Measurements from ENCODE around the gene CHST8. TPM values are rescaled to one million over a fixed set of nuclear protein-coding genes. Genes with fewer than 3 reads are reported as not detected.

The CHST8 gene
- total and polyA plus RNA-seq, 8 donors: 0.23 to 25.5 TPM; not detected in 6

- 64 to 75% (median 74%) methylated on average over 6 to 12 of the region's 12 CpGs for WGBS, 5 donors
- H3K27me3 ChIP-seq: peaks cover 7 to 72% (median 37%) of the 10 kb centered on the region in 3 donors
- H3K4me1 ChIP-seq: no peaks in the 10 kb centered on the region
- no peak for TF ChIP-seq POLR2AphosphoS5 (IDR thresholded peaks at IDR 0.05)
- no peak for TF ChIP-seq EP300 (IDR thresholded peaks at IDR 0.05)
- no peak for TF ChIP-seq POLR2A (IDR thresholded peaks at IDR 0.05)
- no peak for TF ChIP-seq CTCF (IDR thresholded peaks at IDR 0.05)
- H3K4me3 ChIP-seq: no peak overlapping the region
- H3K27ac ChIP-seq: no peak overlapping the region
- no peaks in the 10 kb centered on the region for H3K36me3 ChIP-seq
- no peaks in the 10 kb centered on the region for H3K9me3 ChIP-seq
- intact Hi-C loops (cut with DNase I; ENCODE audit: low total_unique reads): no loop called here
- no peak for DNase-seq
Observed at GRCh38 chr19:33688171-33688992, 66.6 kb downstream of the CHST8 start.

- Histone ChIP-seq H3K27ac (no peak overlapping the region), H3K36me3 (no peaks in the 10 kb centered on the region), H3K4me1 (no peaks in the 10 kb centered on the region), H3K4me3 (no peak overlapping the region), H3K27me3 (peaks cover 7 to 64% (median 29%) of the 10 kb centered on the region in 3 donors), H3K9me3 (no peaks in the 10 kb centered on the region)
- TF ChIP-seq CTCF (IDR thresholded peaks at IDR 0.05) (no peak), POLR2AphosphoS5 (IDR thresholded peaks at IDR 0.05) (no peak)
- no peak for DNase-seq
- 80 to 88% (median 85%) methylated on average over 7 to 18 of the region's 18 CpGs for WGBS, 5 donors
- intact Hi-C loops (cut with DNase I; ENCODE audit: low total_unique reads): no loop called here
Observed at GRCh38 chr19:33689138-33689746, 67.5 kb downstream of the CHST8 start.

- Histone ChIP-seq H3K4me1 (no peaks in the 10 kb centered on the region), H3K27ac (no peak overlapping the region), H3K9me3 (no peaks in the 10 kb centered on the region), H3K36me3 (no peaks in the 10 kb centered on the region), H3K4me3 (no peak overlapping the region), H3K27me3 (peaks cover 7 to 57% (median 23%) of the 10 kb centered on the region in 3 donors)
- intact Hi-C loops (cut with DNase I; ENCODE audit: low total_unique reads): no loop called here
- 43 to 70% (median 49%) methylated on average over 4 to 5 of the region's 5 CpGs for WGBS, 5 donors
- DNase-seq: no peak
- TF ChIP-seq EP300 (IDR thresholded peaks at IDR 0.05): no peak
- no peak for TF ChIP-seq CTCF (IDR thresholded peaks at IDR 0.05)
- TF ChIP-seq POLR2A (IDR thresholded peaks at IDR 0.05): no peak
- no peak for TF ChIP-seq POLR2AphosphoS5 (IDR thresholded peaks at IDR 0.05)
Observed at GRCh38 chr19:33689868-33690267, 68.1 kb downstream of the CHST8 start.

GRCh38 chr19:33690378-33691029 is 68.8 kb downstream of the CHST8 start:
- no peak overlapping the region for H3K27ac ChIP-seq
- no peaks in the 10 kb centered on the region for H3K9me3 ChIP-seq
- peaks cover 4 to 51% (median 17%) of the 10 kb centered on the region in 3 donors for H3K27me3 ChIP-seq
- no peak for DNase-seq
- intact Hi-C loops (cut with DNase I; ENCODE audit: low total_unique reads): no loop called here
- no peak for TF ChIP-seq POLR2A (IDR thresholded peaks at IDR 0.05)
- no peak for TF ChIP-seq EP300 (IDR thresholded peaks at IDR 0.05)
- TF ChIP-seq CTCF (IDR thresholded peaks at IDR 0.05): no peak
- no peak for TF ChIP-seq POLR2AphosphoS5 (IDR thresholded peaks at IDR 0.05)
- no peak overlapping the region for H3K4me3 ChIP-seq
- WGBS, 5 donors: 69 to 72% (median 71%) methylated on average over 16 to 20 of the region's 20 CpGs
- no peaks in the 10 kb centered on the region for H3K4me1 ChIP-seq
- no peaks in the 10 kb centered on the region for H3K36me3 ChIP-seq
